SHP77 treated with DMSO at 0.1 percent for 48 hours (cell line): ENCODE measurements around the gene ABCC8.
"Not testable (repeated sequence)": the region's sequence is repeated elsewhere in the genome, so short reads cannot be mapped to it uniquely, and the experiment has no call there.

Source experiments
- DNase-seq: peaks from one replicate; lab custom pipeline; 2025; lab: John Stamatoyannopoulos, UW

ABCC8 gene

DNA sequence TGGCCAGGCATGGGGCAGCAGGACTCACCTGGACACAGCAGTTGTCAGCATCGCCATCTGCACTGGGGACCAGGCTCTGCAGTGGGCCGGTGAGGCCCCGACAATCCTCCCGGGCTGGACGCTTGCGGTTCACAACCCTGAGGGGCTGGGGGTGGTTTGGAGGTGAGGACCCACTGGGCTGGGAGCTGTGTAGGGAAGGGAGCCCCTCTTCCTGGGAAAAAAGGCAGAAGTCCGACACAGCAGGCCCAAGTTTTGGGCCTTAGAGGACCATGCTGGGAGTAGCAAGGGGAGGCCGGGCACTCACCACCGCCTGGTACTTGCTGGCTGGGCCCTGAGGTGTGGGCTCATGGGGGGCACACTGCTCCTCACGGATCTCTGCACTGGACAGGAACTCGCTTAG lies 48.4 kb downstream of the ABCC8 start:
- DNase-seq: no peak

DNA sequence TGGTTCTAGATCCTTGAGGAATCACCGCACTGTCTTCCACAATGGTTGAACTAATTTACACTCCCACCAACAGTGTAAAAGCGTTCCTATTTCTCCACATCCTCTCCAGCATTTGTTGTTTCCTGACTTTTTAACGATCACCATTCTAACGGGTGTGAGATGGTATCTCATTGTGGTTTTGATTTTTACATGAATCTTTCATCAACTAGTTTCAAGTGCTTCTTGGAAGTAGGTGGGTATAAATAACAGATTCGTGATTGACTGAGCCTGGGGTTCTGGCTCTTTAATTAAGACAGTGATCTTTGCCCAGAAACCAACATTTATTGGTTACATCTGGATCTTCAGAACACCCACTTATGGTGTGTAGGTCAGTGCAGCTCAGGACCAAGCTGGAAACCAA lies 50.4 kb downstream of the ABCC8 start:
- DNase-seq: not testable (repeated sequence)

DNA sequence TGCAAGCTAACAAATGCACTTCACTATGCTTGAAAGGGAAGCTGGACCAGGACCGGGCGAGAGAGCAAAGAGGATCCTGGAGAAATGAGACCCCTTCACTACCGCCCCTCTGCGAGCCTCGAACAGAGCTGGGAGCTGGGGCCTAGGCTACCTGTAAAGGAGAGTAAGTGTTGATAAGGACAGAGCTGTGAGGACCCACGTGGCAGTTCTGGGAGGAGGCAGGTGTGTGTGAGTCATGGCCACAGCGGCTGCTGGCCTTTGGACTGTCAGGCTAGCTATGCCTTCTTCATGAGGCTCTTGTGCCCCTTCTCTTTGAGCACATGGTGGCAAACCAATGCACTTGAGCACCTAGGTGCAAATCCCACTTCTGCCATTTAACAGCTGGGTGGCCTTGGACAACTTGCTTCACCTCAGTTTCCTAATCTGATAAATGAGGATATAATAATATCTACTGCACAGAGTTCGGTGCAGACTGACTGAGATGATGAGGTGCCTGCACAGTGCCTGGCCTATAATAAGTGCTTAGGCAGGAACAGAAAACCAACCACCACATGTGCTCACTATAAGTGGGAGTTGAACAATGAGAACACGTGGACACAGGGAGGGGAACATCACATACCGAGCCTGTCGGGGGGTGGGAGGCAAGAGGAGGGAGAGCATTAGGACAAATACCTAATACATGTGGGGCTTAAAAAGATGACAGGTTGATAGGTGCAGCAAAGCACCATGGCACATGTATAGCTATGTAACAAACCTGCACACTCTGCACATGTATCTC lies 52.9 kb downstream of the ABCC8 start:
- DNase-seq: no peak

DNA sequence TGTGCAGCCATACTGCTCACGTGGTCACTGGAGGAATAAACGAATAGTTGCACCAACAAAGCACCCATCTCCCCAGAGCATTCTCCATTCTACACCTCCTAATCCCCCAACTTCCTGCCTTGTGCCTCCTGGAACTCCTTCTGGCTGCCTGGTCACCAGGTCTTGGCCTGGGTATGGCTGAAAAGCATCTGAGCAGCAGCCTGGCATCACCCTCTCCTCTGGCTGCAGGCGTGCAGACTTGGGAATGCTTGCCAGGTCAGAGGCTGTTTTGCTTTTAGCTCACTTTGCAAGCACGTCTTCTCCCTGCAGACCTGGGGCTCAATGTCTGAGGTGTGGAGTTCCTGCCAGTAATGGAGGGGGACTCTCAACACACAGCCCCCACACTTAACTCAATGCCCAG lies 54.9 kb downstream of the ABCC8 start:
- DNase-seq: no peak

DNA sequence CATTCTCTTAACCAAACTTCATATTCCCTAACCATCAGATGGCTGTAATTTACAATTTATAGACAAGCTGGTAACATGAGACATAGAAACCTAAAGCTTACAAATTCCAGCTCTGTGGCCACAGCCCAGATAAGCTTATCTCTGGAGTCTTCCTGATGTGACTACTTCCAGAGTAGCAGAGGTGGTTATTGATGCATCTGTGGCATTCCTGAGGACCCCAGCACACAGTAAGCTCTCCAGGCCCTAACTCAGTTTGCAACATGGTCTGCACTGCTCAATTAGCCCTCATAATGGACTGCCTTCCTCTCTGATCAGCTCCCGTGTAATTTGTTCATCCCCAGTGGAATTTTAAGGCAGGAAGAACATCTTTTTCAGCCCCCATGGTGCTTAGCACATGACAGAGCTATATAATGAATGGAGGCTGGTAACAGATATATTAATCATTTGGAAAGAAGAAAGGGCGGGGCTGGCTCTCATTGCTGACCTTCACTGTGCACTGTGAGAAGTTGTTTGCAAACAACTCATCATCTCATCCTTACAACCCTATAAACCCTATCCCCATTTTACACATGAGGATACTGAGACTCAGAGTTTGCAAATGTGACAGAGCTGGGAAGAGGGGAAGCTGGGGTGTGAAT lies 58.1 kb downstream of the ABCC8 start:
- no peak for DNase-seq

DNA sequence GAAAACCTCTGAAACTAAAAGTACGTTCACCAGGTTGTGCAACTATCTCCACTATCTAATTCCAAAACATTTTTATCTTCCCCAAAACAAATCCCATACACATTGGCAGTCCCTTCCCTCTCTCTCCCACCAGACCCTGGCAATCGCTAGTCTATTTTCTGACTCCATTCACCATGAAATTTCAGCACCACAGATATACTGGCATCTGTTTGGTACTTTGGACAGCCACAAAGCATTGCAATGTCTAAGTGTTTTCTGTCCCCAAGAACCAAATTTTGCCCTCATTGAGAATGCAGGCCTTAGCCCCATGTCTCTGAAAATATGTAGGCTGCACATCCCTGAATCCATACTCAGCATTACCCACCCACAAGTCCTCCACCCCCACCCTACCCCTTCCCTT lies 60.2 kb downstream of the ABCC8 start:
- DNase-seq: no peak

DNA sequence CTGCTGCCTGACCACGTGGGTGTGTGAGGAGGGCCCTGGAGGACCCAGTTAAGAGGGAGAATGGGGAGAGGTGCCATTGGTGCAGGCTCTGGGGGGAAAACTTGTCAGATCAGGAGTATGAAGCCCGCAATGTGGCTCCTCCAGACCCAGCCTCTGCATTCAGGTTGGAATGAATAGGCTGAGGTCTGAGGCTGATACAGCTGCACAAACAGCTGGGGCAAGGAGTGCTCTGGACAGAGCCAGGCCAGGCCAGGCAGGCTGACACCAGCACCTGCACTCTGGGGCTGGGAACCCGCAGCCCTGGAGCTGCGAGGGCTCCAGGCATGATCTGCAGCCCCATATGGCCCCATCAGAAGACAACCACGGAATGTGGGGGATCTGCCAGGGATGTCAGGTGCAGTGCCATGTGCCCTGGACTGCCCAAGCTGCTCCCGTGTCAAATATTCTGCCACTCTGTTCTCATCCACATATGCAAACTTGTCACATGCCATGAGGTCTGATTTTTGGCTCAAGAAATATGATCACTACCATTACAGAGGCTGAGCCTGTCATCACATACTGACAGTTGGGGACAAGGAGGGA lies 61.0 kb downstream of the ABCC8 start:
- no peak for DNase-seq

DNA sequence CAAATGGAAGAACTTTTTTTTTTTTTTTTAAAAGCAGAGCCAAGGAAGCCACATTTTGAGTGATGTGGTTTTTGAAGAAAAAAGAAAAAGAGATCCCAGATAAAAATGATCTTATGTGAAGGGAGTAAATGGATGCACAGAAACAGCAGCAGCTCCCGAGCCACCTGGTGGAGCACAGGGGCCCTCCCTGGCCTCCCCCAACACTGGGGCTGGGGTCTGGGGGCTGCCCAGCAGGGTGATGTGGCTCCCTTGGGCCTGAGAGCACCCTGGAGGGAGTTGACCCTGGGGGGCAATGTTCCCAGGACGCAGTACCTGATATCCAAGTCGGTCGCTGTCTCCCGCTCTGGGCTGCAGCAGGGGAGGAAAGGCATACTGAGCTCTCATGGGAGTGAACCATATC lies 61.7 kb downstream of the ABCC8 start:
- DNase-seq: no peak

DNA sequence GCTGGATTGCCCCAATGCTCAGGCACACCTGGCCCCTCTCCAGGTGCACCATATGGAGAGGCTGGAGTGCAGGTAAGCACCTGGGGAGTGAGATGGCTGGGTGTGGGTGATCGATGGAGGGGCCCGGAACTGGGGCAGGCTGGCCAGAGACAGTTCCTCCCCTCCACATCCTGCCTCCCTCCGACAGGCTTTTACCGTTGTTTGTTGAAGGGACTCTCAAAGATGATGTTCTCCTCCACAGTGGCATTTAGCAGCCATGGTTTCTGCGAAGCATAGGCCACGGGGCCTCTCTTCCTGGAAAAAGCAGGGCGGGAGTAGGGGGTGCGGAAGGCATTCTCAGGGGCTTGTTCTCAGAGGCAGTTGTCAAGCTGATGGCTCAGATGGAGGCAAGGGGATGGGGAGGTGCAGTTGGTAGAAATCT lies 62.3 kb downstream of the ABCC8 start:
- no peak for DNase-seq

DNA sequence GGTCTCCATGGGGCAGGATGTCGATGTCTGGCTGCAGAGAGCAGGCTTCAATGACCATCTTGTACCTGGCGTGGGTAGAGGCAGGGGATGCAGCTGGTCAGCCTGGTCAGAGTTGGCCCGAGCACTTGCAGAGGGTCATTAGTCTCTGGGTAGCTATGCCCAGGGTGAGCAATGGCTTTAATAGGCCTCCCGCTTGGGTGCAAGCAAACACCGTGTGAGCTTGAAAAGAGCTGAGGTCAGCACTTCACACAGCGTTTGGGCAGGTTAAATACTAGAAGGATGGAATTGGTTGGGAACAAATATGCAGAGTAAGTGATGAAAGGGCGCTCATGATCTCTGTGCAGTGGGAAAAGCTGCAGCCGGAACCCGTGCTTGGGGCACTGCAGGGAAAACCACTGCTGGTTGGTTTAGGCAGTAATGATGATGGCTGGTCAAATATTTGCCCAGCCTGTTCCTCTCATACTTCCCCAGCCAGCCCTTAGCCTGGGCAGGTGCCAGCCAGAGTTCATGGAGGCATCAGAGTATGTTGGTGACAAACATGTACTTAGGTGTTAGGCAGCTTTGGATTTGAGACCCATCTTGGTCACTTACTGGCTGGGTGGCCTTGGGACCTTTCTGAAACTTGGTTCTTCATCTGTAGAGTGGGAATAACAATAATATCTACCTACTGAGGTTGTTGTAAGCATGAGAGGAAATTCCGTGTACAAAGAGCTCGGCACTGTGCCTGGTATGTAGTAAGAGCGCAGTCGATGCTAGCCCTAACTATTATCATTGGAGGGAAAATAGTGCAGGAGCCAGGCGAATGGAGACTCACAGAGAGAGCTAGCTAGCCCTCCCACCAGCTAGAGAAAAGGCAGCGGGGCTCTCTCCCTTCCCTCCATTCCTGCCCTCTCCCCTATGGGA lies 63.0 kb downstream of the ABCC8 start:
- peak; percentile 51 for DNase-seq

DNA sequence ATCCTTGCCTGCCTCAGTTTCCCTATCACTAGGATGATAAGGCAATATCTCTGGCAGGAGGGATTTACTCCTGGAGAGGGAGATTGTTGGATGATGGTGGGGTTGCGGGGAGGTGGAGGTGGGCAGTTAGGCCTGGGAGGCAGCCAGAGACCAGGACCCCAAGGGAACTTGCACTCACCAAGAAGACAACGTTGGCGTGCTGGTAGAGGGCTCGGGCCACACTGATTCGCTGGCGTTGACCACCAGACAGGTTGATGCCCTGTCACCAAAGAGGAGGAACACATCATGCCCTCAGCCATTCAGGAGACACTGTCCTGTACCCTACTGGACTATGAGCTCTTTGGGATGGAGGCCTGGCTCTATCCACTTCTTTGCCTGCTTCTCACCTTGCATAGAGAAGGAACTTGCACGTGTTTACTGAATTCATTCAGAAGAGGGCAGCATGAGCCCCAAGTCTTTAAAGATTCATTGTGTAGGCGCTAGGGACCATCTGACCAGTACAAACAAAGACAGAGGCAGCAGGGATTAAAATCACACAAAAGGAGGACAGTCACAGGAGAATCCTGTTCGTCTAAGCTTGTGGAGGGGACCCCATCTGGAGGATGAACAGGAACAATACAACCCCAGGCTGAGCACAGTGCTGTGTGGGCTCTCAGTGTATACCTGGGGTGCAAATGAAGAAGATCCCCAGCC lies 64.0 kb downstream of the ABCC8 start:
- DNase-seq: no peak

DNA sequence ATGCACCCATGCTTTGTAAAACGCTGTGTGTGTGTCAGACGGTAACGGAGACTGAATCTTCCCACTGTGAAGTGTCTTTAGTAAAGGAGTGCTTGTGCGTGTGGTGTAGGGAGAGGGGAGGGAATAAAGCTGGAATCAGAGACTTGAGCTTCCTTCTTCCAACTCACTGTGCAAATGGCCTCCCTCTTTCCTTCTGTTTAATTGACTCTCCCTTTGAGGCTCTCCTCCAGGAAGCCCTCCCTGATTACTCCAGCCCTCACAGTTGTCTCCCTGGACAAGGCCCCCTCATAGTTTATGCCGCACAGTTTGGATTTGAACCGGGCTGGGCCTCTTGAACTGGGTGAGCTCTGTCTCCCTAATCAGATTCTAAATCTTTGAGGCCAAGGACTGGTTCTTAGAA lies 65.2 kb downstream of the ABCC8 start:
- DNase-seq: no peak

DNA sequence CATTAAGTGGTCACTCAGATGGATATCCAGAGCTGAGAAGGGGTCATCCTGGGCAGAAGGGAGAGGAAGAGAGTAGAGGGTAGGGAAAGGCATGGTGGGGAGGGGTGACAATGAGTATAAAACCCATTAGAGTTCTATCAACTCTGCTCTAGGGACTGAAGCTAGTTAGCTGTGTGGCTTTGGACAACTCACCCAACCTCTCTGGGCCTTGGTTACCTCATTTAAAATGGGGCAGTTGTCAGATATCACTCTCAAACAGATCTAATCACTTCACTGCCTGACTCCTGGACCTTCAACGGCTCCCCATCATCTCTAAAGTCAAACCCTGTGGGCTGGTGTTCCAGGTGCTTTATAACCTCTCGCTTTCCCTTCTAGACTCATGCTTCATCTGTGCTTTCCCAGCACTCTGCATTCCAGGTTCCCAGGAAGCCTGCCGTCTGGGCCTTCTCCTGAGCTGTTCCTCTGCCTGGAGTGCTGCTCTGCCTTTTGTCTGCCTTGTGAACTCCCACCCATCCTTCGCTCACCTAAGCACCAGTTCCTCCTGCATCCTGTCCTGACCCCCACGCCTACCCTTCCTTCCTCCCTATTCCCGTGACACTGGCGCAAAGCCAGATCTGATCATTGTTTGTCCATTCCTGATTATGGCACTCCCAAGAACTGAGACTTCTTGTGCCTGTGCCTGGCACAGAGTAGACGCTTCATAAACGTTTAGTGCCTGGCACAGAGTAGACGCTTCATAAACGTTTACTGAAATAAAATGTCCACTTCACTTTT lies 65.9 kb downstream of the ABCC8 start:
- no peak for DNase-seq

DNA sequence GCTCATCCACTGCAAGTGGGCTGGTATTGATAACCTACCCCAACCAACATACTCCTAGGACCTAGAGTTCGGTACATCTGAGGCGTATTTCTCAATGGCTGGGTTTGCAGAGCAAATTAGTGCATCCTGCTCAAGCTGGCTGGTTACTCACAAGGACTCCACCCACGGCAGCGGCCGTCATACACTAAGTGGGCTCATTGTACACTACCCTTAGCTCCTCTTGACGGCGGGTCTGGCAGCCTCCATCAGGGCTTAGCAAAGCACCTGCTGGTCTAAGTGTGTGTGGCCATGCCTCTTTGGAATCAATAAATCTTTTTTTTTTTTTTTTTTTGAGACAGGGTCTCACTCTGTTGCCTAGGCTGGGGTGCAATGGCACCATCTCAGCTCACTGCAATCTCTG lies 68.0 kb downstream of the ABCC8 start:
- no peak for DNase-seq

DNA sequence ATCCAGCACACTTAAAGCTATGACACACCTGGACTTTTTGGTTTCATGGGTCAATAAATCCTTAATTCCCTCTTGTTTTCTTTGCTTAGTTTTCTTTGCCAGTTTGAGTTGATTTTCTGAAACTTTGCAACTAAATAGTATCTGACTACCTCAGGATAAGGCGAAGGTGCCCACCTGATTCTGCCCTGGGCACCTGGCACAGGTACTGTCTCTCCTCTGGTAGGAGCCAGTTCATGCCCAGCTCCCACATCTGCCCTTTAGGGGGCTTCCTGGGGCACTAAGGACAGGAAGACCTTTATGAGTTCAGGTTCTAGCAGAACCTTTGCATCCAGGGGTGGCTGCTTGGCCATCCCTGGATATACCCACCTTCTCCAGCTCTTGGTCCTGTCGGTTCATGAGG lies 68.6 kb downstream of the ABCC8 start:
- DNase-seq: no peak

DNA sequence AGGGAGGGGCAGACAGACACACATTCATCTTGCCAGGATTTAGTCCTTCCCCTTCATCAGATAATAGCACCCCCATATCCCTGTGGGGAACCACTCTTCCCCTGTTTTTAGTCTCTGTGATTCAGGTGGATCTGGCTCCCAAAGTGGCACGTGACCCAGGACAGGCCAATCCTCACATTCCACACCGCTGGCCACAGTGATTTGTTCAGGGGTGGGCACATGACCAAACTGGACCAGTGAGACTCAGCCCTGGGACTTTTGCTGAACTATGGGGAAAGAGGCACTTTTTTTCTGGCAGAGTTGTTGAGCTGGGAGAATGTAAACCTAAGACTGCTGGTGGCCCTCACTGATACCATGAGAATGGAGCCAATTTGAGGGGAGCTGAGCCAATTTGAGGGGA lies 69.1 kb downstream of the ABCC8 start:
- no peak for DNase-seq

DNA sequence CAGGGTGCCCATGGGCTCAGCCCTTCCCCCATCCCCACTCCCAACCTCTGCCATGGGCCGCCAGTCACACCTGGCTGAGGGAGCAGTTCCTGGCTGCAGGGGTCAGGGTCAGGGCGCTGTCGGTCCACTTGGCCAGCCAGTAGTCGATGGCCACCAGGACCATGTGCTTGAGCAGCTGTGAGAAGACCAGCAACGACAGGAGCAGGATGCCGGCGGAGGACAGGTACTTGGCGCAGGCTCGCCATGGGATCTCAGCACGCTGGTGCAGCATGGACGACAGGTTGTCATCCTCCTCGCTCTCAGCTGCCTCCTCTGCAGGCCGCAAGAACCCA lies 69.9 kb downstream of the ABCC8 start:
- DNase-seq: no peak

DNA sequence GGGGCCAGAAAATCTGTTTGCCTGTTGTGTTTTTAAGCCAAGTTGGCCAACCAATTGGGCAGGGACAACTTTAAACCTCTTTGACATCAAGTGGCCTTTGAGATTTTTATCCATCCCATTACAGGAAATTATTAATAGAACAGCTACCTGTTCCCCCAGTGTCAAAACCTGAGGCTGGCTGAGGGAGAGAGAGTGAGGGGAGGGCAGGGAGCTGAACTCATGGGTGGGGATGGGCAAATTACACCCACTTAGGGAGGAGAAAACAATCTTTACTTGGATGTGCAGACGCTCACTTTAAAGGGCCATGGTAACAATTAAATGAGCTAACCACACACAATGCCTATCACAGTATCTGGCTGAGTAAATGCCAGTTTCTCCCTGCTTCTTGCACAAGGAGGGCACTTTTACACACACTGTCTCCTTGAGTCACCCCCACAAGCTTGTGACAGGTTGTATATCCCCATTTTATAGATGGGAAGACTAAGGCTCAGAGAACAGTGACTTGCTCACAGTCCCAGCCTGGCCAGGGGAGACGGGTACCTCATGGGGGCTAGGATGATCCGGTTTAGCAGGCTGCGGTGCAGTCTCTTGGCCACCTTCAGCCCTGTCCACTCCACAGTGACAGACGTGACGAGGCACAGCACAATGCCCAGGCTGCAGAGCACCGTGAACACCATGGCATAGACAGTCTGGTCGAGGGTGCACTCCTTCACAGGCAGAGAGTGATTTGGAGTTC lies 70.4 kb downstream of the ABCC8 start:
- no peak for DNase-seq

DNA sequence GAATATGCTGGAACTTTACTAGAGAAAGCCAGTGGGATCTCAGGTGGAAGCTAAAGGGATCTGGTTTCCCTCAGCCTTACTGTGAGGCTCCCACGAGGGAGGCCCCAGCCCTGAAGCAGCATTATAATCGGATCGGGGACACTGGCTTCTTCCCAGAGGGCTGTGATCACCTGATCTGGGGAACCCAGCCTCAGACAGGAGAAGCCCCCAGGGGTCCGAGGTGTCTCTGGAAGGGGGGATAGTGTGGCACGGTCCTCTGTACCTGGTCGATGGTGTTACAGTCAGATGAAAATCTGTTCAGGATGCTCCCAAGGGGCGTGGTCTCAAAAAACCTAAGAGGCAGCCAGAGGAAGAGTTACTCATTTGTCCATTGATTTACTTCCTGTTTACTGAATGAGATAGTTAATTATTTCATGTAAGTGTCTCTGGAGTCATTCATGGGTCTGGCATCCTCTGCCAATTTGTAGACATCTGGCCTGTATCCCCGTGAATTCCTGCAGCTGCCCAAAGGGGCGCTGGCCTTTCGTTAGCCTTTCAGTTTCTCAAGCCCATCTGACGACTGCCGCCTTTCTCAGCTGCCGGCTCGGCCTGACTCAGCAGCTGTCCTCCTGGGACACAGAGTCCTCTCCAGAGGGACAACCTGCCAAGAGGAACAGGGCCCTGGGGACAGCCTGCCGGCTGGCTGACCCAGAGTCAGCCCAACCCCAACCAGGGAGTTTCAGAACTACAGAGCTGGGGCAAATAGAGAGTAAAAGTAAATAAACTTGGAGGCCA lies 71.2 kb downstream of the ABCC8 start:
- no peak for DNase-seq
